Jurkat, Clone E6-1 (cell line): ENCODE data around the gene CCL13.
A peak's percentile ranks its signal among the peaks of the same experiment; 100 is the strongest.

ENCODE experiments used
- DNase-seq: peaks from one replicate; pipeline ENCODE4 v3.0.0-alpha.2; 2011; ENCODE audit warnings: low read depth, low spot score
- H3K4me3 ChIP-seq: 2 replicates; pipeline ENCODE4 v1.5.1; 2011; ENCODE audit warnings: mild to moderate bottlenecking, low read length, control low read depth, moderate library complexity

CCL13 gene

DNA sequence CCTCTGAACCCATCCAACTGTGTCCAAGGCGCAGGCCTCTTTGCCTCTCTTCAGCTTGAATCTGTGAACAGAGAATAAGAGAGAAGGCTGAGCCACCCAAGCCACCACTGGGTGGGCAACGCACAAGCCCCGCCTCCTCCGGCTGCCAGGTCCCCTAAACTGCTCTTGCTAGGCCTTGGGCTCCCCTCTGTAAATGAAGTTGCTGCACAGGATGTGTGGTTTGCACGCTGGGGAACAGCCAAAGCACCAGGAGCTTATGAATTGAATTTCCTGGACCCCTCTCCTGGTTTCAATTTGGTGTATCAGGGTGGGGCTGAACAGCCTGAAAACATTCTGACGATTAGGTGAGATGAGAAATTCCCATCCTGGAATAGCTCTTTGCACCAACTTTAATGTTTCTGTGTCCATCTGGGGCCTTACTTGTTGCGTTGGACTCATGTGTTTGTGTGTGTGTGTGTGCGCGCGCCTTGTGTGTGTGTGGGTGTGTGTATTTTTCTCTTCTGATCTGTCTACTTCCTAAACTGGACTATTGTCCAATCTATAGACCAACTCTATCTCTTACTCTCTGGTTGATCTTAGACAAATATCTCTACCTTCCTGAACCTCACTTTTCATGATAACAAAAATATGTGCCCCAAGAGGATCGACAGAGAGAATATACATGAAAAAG, 4.5 kb downstream of the CCL13 start:
- DNase-seq: peak; percentile 90
- H3K4me3 ChIP-seq: peak overlapping the region; percentile 6

- peak; percentile 96 for DNase-seq
- no peak overlapping the region for H3K4me3 ChIP-seq
Observed at GRCh38 chr17:34361478-34362061, 5.3 kb downstream of the CCL13 start.

DNA sequence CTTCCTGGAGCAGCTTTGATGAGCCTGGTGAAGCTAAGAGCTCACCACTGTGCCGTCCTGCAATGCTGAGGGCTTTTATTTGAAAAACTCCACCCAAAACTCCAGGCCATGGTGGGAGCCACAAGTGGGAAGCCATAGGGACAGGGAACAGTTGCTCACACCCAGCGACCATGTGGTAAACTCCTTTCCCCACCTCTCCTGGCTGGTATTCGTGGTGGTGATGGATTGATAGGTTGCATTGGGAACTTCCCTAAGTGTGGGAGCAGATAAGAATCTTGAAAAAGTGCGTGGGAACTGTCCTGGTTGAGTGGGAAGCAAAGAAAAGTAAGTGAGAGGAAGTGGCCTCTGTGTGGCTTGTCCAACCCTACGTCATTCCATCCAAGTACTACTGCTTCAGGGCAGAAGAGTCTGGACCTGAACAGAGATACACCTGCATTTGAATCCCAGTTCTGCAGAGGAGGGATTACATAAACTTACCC, 6.9 kb downstream of the CCL13 start, which contains the start of gene CCL1:
Gene CCL1 (minus strand): TSS at position 51 of the 479 bp plus-strand sequence. CDS start 72 bp downstream, outside the sequence.
- no peak within 1 kb of the TSS for H3K4me3 ChIP-seq
- no peak for DNase-seq

- DNase-seq: peak; percentile 79
- H3K4me3 ChIP-seq: peak overlapping the region; percentile 3; the same call in 1 of the 2 replicates
Observed at GRCh38 chr17:34364751-34365150, 8.5 kb downstream of the CCL13 start.

DNA sequence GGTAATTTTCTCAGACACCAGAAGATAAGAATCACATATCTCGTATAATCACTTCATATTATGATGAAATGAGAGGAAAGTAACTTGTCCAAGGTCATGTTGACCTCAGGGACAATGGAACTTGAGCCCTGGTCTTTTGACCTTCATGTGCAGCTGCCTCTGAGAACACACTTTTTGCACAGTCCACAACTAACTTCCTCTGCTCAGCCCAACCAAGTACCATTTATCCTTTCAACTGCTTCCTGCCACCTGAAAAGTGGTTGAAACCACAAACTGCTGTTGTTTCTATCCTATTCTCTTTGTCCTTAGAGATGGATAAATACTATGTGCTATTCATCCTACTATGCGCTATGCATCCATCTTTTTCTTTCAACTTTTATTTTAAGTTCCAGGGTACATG, 9.1 kb downstream of the CCL13 start:
- DNase-seq: peak; percentile 98
- peak overlapping the region; percentile 3; the same call in 1 of the 2 replicates for H3K4me3 ChIP-seq

DNA sequence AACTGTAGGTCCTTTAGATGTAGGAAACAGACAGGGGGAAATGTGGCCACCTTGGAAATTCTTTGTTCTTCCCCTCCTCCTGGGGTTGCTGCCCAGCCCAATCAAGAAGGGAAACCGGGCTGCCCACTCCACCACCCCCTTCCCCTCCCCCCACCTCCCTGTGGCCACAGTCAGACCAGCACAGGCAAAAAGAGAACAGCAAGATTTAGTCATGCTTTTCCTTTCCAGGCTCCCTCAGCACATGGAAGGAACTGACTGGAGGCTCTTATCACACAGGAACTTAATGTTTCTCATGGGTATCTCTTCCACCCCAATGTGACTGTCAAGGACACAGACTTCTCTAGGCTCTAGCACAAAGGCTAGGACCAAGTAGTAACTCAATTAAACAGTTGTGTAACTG, 9.7 kb downstream of the CCL13 start:
- no peak for DNase-seq
- no peak overlapping the region; the same call in 1 of the 2 replicates for H3K4me3 ChIP-seq

DNA sequence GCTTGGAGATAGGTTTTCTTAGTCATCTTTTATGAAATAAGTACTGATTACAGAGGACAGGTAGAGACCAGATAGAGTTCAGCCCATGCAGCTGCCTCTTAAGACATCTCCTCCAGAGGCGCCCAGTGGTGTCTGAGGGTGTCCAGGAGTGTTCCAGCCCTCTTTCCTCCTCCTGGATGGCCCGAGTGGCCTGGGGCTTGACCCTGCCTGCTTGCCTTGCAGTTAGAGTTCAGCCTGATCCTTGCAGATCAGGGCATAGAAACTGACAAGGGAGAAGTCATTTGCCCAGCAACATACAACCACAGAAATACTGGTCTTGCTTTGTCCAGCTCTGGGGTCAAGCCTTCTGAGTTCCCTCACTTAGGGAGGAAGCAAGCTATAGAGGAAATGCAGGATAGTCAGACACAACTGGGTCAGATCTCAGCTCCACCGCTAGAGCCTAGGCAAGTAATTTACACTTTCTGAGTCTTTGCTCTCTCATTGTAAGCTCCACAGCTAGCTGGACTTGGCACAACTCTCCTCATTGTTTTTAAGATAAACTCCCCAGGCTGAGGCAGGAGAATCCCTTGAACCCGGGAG, 10.3 kb downstream of the CCL13 start:
- no peak overlapping the region for H3K4me3 ChIP-seq
- DNase-seq: no peak

DNA sequence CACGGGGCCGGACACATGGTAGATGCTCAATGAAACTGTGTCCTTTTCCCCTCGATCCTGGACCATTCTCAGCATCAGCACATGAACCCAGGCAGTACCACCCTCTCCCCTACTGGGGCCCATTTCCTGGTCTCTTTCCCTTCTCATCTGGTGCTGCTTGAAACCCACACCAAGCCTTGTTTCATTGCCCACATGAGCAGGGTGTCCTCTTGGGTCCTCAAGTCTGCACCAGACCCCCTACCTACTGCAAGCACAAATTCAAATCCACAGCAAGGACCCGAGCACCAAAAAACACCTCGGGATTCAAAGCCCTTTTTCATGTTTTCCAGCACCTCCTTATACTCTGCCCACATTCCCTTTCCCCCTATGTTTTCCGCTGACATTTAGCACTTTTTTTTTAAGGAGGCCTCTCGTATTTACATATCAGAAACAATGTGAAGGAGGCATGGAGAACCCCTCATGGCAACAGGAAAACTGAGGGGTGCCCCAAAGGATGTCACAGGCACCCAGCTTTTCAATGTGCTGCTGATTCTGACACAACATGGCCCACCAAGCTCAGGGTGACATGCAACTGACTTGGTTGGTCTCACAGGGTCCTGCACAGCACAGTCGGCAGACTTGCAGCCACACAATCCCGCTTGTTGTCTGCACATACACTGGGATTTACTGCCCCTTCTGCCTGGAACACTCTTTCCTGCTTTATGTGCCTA, 11.4 kb downstream of the CCL13 start:
- no peak overlapping the region for H3K4me3 ChIP-seq

GRCh38 chr17:34368196-34368945, 12.1 kb downstream of the CCL13 start:
- DNase-seq: no peak
- no peak overlapping the region for H3K4me3 ChIP-seq

More for the DNA sequence above, 11.4 kb downstream of the CCL13 start:
- DNase-seq: no peak

GRCh38 chr17:34368946-34369500, 12.7 kb downstream of the CCL13 start:
- H3K4me3 ChIP-seq: no peak overlapping the region
- DNase-seq: no peak

GRCh38 chr17:34369571-34369970, 13.3 kb downstream of the CCL13 start:
- DNase-seq: no peak
- no peak overlapping the region for H3K4me3 ChIP-seq

GRCh38 chr17:34370376-34370996, 14.2 kb downstream of the CCL13 start:
- H3K4me3 ChIP-seq: no peak overlapping the region
- DNase-seq: no peak

GRCh38 chr17:34370997-34371395, 14.7 kb downstream of the CCL13 start:
- no peak for DNase-seq
- H3K4me3 ChIP-seq: no peak overlapping the region

- no peak for DNase-seq
- H3K4me3 ChIP-seq: no peak overlapping the region
Observed at GRCh38 chr17:34371405-34372100, 15.3 kb downstream of the CCL13 start.

DNA sequence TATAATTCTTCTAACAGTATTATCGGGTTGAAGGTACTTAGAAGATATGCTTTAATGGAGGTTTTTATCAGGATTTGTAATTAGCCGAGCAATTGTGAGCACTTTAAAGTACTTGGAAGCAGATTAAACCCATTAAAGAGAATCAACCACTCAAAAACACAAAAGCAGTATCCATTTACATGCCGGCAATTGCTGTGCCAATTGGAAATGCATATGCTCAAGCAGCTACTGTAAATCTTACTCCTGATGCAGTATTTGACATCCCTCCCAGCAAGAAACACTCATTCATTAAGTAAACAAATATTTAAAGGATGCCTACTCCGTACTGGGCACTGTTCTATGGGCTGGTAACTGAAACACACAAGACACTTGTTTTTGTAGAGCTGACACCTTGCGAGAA, 18.2 kb downstream of the CCL13 start:
- no peak overlapping the region for H3K4me3 ChIP-seq
- no peak for DNase-seq

DNA sequence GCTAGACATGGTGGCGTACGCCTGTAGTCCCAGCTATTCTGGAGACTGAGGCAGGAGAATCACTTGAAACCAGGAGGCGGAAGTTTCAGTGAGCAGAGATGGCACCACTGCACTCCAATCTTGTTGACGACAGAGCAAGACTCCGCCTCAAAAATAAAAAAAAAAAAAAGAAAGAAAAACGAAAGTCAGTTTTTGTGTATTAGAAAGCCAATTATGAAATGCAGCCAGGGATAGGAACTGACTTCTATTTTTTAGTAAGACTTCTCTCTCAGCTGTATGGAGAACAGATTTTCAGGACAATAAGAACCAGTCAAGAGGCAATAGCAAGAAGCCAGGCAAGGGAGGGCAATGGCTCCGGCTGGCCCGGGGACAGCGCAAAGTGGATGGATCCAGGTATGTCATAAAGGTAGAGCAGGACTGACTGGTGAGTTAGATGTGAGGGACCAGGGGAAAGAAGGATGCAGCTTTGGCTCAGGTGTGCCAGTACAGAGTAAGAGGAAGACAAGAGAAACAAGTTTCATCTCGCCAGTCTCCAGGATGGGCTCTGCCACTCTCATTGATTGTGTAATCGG, 19.2 kb downstream of the CCL13 start:
- no peak for DNase-seq

DNA sequence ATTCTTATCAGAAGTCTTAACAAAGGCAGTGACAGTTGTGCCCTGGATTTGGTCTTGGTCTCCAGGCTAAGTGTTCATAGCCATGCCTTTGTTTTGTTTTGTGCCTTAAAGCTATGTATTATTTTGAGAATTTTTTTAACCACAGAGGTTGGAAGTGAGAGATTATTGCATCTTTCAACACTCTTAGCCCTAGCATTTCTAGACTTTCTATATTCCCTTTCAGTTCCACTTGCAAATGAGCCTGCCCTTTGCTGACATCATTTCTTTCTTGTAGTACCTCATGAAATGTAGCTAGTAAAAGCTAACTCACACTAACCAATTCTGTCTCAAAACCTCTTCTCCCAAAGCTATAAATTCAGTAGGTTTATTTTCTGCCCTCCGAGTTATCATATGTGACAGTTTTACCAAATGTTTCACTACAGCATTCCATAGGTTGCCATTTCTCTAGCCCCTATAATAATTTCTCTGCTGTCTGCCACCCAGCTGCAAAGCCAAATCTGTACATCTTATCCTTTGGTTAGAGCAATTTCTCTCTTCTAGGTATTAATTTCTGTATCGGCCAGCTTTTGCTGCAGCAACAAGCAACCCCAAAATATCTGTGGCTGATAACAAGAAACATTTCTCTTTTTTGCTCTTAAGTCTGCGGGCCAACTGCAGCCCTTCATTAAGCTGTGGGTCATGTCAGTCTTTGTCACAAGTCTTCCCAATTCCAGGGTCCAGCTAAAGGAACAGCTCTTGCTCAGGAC, 21.0 kb downstream of the CCL13 start:
- no peak for DNase-seq
- H3K4me3 ChIP-seq: no peak overlapping the region

More for the DNA sequence above, 19.2 kb downstream of the CCL13 start:
- H3K4me3 ChIP-seq: no peak overlapping the region
